Vagina (tissue), 2 donors: ENCODE results near the gene USP32.

Experiments used
- POLR2A ChIP-seq, 2 donors: fragments of 450-650 bp; IDR thresholded peaks; one replicate each; pipeline ENCODE4 v1.6.1; 2017; ENCODE audit warnings: antibody characterized with exemption in 2 of 2, mild to moderate bottlenecking in 2 of 2, moderate library complexity in 2 of 2
- POLR2AphosphoS5 ChIP-seq, 2 donors: sonication (generic); formaldehyde crosslinking; IDR thresholded peaks; one replicate each; pipeline ENCODE4 v1.9.0; 2017; ENCODE audit warnings: antibody characterized with exemption in 2 of 2, mild to moderate bottlenecking in 2 of 2, low read depth in 1 of 2; ENCODE audit not compliant: insufficient read depth in 1 of 2
- TF ChIP-seq, protein P1 (sequence below), 3 experiments: fragments of 450-650 bp in 2 of 3; fragments of 200-600 bp in 1 of 3; sonication (generic) in 1 of 3; IDR thresholded peaks; one replicate each; pipeline ENCODE4 v1.5.1; 2017 to 2019; ENCODE audit warnings: antibody characterized with exemption in 3 of 3, mild to moderate bottlenecking in 2 of 3, moderate library complexity in 2 of 3

DNA sequence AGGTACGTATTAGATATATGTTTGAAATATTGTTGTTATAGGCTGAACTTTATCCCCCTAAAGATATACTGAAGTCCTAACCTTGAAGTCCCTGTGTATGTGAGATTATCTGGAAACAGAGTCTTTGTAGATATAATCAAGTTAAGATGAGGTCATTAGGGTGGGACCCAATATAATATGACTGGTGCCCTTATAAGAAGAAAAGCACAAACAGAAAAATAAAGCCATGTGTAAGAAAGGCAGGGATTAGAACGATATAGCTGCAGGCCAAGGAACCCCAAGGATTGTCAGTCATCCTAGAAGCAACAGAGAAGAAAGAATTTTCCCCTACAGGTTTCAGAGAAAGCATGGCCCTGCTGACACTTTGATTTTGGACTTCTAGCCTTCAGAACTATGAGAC is 95.8 kb downstream of the USP32 start:
- TF ChIP-seq POLR2A (IDR thresholded peaks at IDR 0.05) (no peak), POLR2AphosphoS5 (IDR thresholded peaks at IDR 0.05; ENCODE audit: insufficient read depth in 1 of 2, low read depth in 1 of 2) (no peak)
- TF ChIP-seq, protein P1, sequence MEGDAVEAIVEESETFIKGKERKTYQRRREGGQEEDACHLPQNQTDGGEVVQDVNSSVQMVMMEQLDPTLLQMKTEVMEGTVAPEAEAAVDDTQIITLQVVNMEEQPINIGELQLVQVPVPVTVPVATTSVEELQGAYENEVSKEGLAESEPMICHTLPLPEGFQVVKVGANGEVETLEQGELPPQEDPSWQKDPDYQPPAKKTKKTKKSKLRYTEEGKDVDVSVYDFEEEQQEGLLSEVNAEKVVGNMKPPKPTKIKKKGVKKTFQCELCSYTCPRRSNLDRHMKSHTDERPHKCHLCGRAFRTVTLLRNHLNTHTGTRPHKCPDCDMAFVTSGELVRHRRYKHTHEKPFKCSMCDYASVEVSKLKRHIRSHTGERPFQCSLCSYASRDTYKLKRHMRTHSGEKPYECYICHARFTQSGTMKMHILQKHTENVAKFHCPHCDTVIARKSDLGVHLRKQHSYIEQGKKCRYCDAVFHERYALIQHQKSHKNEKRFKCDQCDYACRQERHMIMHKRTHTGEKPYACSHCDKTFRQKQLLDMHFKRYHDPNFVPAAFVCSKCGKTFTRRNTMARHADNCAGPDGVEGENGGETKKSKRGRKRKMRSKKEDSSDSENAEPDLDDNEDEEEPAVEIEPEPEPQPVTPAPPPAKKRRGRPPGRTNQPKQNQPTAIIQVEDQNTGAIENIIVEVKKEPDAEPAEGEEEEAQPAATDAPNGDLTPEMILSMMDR (IDR thresholded peaks at IDR 0.05) = no peak
